Measurements from ENCODE around the gene PCSK1N. TPM values are rescaled to one million over a fixed set of nuclear protein-coding genes. Genes with fewer than 3 reads are reported as not detected.
A peak's percentile ranks its signal among the peaks of the same experiment; 100 is the strongest.

The PCSK1N gene
- total and polyA plus RNA-seq, 2 of the 13 experiments (the other 11 are each of a cell fraction or from before 2014, with no cell fraction given): 4.5 to 14.0 TPM

DNA sequence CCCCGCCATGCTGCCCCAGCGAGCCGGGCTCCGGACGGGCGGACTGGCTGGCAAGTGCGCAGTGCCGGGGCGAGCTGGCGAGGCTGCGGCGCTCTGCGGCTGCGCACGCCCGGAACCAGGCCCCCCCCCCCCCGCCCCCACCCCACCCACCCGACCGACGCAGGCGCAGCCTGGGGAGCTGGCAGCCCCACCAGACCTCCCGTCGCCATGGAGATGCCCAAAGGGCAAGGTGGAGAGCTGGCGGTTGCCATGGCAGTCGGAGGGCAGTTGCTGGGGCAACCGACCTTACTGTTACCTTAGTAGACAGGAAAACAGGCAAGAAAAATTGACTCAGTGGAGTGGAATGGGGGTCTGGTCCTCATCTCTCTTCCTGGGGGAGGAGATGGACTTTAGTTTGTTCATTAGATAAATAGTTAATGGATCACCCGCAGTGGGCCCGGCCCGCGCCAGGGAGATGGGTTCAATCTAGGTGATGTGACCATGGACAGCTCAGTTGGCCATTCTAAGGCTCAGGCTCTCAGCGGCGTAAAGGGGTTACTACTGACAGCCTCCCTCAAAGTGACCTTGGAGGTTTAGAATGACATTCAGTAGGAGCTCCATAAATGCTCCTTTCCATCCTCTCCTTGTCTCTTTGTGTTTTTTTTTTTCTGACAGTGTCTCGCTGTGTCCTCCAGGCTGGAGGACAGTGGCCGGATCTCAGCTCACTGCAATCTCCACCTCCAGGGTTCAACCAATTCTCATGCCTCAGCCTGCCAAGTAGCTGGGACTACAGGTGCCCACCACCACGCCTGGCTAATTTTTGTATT lies at the start of gene PCSK1N (continued):
- TF ChIP-seq, protein P1, sequence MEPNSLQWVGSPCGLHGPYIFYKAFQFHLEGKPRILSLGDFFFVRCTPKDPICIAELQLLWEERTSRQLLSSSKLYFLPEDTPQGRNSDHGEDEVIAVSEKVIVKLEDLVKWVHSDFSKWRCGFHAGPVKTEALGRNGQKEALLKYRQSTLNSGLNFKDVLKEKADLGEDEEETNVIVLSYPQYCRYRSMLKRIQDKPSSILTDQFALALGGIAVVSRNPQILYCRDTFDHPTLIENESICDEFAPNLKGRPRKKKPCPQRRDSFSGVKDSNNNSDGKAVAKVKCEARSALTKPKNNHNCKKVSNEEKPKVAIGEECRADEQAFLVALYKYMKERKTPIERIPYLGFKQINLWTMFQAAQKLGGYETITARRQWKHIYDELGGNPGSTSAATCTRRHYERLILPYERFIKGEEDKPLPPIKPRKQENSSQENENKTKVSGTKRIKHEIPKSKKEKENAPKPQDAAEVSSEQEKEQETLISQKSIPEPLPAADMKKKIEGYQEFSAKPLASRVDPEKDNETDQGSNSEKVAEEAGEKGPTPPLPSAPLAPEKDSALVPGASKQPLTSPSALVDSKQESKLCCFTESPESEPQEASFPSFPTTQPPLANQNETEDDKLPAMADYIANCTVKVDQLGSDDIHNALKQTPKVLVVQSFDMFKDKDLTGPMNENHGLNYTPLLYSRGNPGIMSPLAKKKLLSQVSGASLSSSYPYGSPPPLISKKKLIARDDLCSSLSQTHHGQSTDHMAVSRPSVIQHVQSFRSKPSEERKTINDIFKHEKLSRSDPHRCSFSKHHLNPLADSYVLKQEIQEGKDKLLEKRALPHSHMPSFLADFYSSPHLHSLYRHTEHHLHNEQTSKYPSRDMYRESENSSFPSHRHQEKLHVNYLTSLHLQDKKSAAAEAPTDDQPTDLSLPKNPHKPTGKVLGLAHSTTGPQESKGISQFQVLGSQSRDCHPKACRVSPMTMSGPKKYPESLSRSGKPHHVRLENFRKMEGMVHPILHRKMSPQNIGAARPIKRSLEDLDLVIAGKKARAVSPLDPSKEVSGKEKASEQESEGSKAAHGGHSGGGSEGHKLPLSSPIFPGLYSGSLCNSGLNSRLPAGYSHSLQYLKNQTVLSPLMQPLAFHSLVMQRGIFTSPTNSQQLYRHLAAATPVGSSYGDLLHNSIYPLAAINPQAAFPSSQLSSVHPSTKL (CRISPR knock-in tag; IDR thresholded peaks at IDR 0.05): no peak
- TF ChIP-seq ZC3H13 (CRISPR knock-in tag; IDR thresholded peaks at IDR 0.05): no peak
- no peak for TF ChIP-seq ZNF232 (CRISPR knock-in tag; IDR thresholded peaks at IDR 0.05; ENCODE audit: borderline replicate concordance)
- TF ChIP-seq, protein P2, sequence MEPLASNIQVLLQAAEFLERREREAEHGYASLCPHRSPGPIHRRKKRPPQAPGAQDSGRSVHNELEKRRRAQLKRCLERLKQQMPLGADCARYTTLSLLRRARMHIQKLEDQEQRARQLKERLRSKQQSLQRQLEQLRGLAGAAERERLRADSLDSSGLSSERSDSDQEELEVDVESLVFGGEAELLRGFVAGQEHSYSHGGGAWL (CRISPR knock-in tag; IDR thresholded peaks at IDR 0.05): no peak
- TF ChIP-seq HNF4A (CRISPR knock-in tag; IDR thresholded peaks at IDR 0.05): peak; percentile 56
- TF ChIP-seq DMAP1 (CRISPR knock-in tag; IDR thresholded peaks at IDR 0.05): no peak
- TF ChIP-seq MIER2 (CRISPR knock-in tag; IDR thresholded peaks at IDR 0.05): peak; percentile 80
- no peak for TF ChIP-seq ZBTB7B (CRISPR knock-in tag; IDR thresholded peaks at IDR 0.05)
- no peak for TF ChIP-seq ZSCAN31 (CRISPR knock-in tag; IDR thresholded peaks at IDR 0.05; ENCODE audit: low read depth)
- TF ChIP-seq SALL2 (CRISPR knock-in tag; IDR thresholded peaks at IDR 0.05): no peak
- no peak for TF ChIP-seq ZNF430 (CRISPR knock-in tag; IDR thresholded peaks at IDR 0.05)
- TF ChIP-seq, protein P3, sequence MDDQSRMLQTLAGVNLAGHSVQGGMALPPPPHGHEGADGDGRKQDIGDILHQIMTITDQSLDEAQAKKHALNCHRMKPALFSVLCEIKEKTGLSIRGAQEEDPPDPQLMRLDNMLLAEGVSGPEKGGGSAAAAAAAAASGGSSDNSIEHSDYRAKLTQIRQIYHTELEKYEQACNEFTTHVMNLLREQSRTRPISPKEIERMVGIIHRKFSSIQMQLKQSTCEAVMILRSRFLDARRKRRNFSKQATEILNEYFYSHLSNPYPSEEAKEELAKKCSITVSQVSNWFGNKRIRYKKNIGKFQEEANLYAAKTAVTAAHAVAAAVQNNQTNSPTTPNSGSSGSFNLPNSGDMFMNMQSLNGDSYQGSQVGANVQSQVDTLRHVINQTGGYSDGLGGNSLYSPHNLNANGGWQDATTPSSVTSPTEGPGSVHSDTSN (CRISPR knock-in tag; IDR thresholded peaks at IDR 0.05; ENCODE audit: borderline replicate concordance): no peak
- TF ChIP-seq NR3C1 (CRISPR knock-in tag; IDR thresholded peaks at IDR 0.05): no peak
- no peak for TF ChIP-seq FOXM1 (CRISPR knock-in tag; IDR thresholded peaks at IDR 0.05)
- TF ChIP-seq, protein P4, sequence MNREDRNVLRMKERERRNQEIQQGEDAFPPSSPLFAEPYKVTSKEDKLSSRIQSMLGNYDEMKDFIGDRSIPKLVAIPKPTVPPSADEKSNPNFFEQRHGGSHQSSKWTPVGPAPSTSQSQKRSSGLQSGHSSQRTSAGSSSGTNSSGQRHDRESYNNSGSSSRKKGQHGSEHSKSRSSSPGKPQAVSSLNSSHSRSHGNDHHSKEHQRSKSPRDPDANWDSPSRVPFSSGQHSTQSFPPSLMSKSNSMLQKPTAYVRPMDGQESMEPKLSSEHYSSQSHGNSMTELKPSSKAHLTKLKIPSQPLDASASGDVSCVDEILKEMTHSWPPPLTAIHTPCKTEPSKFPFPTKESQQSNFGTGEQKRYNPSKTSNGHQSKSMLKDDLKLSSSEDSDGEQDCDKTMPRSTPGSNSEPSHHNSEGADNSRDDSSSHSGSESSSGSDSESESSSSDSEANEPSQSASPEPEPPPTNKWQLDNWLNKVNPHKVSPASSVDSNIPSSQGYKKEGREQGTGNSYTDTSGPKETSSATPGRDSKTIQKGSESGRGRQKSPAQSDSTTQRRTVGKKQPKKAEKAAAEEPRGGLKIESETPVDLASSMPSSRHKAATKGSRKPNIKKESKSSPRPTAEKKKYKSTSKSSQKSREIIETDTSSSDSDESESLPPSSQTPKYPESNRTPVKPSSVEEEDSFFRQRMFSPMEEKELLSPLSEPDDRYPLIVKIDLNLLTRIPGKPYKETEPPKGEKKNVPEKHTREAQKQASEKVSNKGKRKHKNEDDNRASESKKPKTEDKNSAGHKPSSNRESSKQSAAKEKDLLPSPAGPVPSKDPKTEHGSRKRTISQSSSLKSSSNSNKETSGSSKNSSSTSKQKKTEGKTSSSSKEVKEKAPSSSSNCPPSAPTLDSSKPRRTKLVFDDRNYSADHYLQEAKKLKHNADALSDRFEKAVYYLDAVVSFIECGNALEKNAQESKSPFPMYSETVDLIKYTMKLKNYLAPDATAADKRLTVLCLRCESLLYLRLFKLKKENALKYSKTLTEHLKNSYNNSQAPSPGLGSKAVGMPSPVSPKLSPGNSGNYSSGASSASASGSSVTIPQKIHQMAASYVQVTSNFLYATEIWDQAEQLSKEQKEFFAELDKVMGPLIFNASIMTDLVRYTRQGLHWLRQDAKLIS (CRISPR knock-in tag; IDR thresholded peaks at IDR 0.05): no peak
- TF ChIP-seq ZNF772 (CRISPR knock-in tag; IDR thresholded peaks at IDR 0.05): no peak
- no peak for TF ChIP-seq ZNF138 (CRISPR knock-in tag; IDR thresholded peaks at IDR 0.05; ENCODE audit: low read depth)
- TF ChIP-seq SAFB2 (CRISPR knock-in tag; IDR thresholded peaks at IDR 0.05; ENCODE audit: borderline replicate concordance, low read depth): no peak
- TF ChIP-seq, protein P5, sequence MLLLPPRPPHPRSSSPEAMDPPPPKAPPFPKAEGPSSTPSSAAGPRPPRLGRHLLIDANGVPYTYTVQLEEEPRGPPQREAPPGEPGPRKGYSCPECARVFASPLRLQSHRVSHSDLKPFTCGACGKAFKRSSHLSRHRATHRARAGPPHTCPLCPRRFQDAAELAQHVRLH (CRISPR knock-in tag; IDR thresholded peaks at IDR 0.05; ENCODE audit: borderline replicate concordance, low read depth): no peak
